Measurements from ENCODE around the gene PARP14.
"Not testable (repeated sequence)": the region's sequence is repeated elsewhere in the genome, so short reads cannot be mapped to it uniquely, and the experiment has no call there.

The PARP14 gene

DNA sequence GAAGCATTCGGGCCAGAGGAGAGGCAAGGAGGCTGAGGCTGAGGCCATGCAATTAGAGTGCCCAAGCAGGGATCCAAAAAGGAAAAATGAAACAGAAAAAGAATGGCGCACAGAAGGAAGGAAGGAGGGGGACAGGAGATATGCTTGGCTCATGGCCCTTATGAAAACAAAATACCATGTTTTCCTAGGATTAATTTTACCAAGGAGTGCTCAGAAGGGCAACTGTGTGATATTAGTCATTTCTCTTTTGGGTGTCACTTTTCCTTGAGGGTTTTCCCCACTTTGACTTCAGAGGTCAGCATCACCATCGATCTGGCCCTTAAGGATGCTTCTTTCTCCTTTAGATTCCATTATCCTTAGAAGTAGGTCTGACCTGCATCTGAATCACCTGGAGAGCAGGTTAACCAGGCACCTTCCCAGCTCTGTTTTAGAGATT lies 1.4 kb downstream of the PARP14 start:
- Histone ChIP-seq H2AFZ (ENCODE audit: low read length) (no peak overlapping the region), H3K9ac (ENCODE audit: low read length) (no peak overlapping the region), H3K4me2 (ENCODE audit: low read length) (no peak overlapping the region)

DNA sequence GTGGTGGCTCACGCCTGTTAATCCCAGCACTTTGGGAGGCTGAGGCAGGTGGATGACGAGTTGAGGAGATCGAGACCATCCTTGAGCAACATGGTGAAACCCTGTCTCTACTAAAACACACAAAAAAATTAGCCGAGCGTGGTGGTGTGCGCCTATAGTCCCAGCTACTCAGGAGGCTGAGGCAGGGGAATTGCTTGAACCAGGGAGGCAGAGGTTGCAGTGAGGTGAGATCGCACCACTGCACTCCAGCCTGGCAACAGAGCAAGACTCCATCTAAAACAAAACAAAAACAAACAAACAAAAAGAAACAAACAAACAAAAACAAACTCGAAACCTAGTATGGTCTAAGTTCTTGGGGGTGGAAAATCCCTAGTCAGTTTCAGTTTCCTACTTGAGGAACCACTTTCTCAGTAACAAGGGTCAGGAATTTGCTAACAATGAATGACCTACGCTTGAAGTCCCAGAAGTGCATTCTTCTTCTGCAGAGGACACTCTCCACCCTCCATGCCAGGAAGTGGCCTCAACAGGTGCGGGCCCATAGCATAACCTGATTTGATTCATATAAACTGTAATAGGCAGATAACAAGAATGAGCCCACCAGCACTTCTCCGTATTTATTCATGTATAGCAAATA lies 2.3 kb downstream of the PARP14 start:
- H3K27me3 ChIP-seq (ENCODE audit: insufficient read depth, low read length); H3K4me3 ChIP-seq (ENCODE audit: low read depth, low read length, poor library complexity, severe bottlenecking); H4K20me1 ChIP-seq (ENCODE audit: insufficient read depth, low read length); H3K9me2 ChIP-seq (ENCODE audit: low read depth, low read length); H3K79me2 ChIP-seq (ENCODE audit: insufficient read depth, low read length); H3K27ac ChIP-seq (ENCODE audit: low read depth, low read length, poor library complexity, severe bottlenecking); H3K9ac ChIP-seq (ENCODE audit: low read length); H2AFZ ChIP-seq (ENCODE audit: low read length); H3F3A ChIP-seq (ENCODE audit: insufficient read depth, low read length); H3K36me3 ChIP-seq (ENCODE audit: insufficient read depth, low read length); H3K9me3 ChIP-seq (ENCODE audit: low read length); H3K4me2 ChIP-seq (ENCODE audit: low read length): not testable (repeated sequence)
- peaks cover 31% of the 10 kb centered on the region for H3K4me1 ChIP-seq (ENCODE audit: insufficient read depth, low read length, severe bottlenecking)

More for the DNA sequence above, 1.4 kb downstream of the PARP14 start:
- H3K9me2 ChIP-seq (ENCODE audit: low read depth, low read length) = no peaks in the 10 kb centered on the region
- no peaks in the 10 kb centered on the region for H3F3A ChIP-seq (ENCODE audit: insufficient read depth, low read length)
- no peak overlapping the region for H3K4me3 ChIP-seq (ENCODE audit: low read depth, low read length, poor library complexity, severe bottlenecking)
- no peaks in the 10 kb centered on the region for H3K9me3 ChIP-seq (ENCODE audit: low read length)
- H3K27me3 ChIP-seq (ENCODE audit: insufficient read depth, low read length) = no peaks in the 10 kb centered on the region
- no peaks in the 10 kb centered on the region for H3K36me3 ChIP-seq (ENCODE audit: insufficient read depth, low read length)
- TF ChIP-seq, protein P1, sequence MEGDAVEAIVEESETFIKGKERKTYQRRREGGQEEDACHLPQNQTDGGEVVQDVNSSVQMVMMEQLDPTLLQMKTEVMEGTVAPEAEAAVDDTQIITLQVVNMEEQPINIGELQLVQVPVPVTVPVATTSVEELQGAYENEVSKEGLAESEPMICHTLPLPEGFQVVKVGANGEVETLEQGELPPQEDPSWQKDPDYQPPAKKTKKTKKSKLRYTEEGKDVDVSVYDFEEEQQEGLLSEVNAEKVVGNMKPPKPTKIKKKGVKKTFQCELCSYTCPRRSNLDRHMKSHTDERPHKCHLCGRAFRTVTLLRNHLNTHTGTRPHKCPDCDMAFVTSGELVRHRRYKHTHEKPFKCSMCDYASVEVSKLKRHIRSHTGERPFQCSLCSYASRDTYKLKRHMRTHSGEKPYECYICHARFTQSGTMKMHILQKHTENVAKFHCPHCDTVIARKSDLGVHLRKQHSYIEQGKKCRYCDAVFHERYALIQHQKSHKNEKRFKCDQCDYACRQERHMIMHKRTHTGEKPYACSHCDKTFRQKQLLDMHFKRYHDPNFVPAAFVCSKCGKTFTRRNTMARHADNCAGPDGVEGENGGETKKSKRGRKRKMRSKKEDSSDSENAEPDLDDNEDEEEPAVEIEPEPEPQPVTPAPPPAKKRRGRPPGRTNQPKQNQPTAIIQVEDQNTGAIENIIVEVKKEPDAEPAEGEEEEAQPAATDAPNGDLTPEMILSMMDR (IDR thresholded peaks at IDR 0.05; ENCODE audit: low read length) = no peak
- H4K20me1 ChIP-seq (ENCODE audit: insufficient read depth, low read length) = no peaks in the 10 kb centered on the region
- H3K79me2 ChIP-seq (ENCODE audit: insufficient read depth, low read length) = no peaks in the 10 kb centered on the region
- peaks cover 31% of the 10 kb centered on the region for H3K4me1 ChIP-seq (ENCODE audit: insufficient read depth, low read length, severe bottlenecking)
- no peak overlapping the region for H3K27ac ChIP-seq (ENCODE audit: low read depth, low read length, poor library complexity, severe bottlenecking)

DNA sequence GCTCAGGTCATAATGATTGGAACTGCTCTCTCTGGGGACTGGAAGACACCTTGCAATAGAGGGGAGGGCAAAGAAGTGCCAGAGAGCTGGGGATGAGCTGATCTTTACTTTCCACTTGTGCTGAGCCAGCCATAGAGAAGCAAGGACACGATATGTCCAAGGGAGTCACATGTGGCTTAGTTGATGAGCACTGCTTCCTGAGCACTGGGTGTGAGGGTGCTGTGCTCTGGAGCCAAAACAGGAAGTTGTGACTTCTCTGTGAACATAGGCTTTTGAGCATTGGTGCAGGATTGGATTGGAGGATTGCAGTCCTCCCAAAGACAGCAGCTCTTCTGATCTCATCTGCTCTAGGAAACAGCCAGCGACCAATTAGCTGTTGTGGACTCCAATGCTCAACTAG lies 6.7 kb downstream of the PARP14 start:
- Histone ChIP-seq H3K4me1 (ENCODE audit: insufficient read depth, low read length, severe bottlenecking) (no peaks in the 10 kb centered on the region), H3K36me3 (ENCODE audit: insufficient read depth, low read length) (no peaks in the 10 kb centered on the region), H2AFZ (ENCODE audit: low read length) (no peak overlapping the region), H3K27ac (ENCODE audit: low read depth, low read length, poor library complexity, severe bottlenecking) (no peak overlapping the region), H3K9me2 (ENCODE audit: low read depth, low read length) (no peaks in the 10 kb centered on the region), H3F3A (ENCODE audit: insufficient read depth, low read length) (no peaks in the 10 kb centered on the region), H4K20me1 (ENCODE audit: insufficient read depth, low read length) (no peaks in the 10 kb centered on the region), H3K79me2 (ENCODE audit: insufficient read depth, low read length) (no peaks in the 10 kb centered on the region), H3K4me3 (ENCODE audit: low read depth, low read length, poor library complexity, severe bottlenecking) (no peak overlapping the region), H3K9me3 (ENCODE audit: low read length) (no peaks in the 10 kb centered on the region), H3K27me3 (ENCODE audit: insufficient read depth, low read length) (no peaks in the 10 kb centered on the region), H3K9ac (ENCODE audit: low read length) (no peak overlapping the region), H3K4me2 (ENCODE audit: low read length) (no peak overlapping the region)
- no peak for TF ChIP-seq EZH2 (IDR thresholded peaks at IDR 0.05; ENCODE audit: borderline replicate concordance, low read length)
- TF ChIP-seq, protein P1 (IDR thresholded peaks at IDR 0.05; ENCODE audit: low read length) = no peak

DNA sequence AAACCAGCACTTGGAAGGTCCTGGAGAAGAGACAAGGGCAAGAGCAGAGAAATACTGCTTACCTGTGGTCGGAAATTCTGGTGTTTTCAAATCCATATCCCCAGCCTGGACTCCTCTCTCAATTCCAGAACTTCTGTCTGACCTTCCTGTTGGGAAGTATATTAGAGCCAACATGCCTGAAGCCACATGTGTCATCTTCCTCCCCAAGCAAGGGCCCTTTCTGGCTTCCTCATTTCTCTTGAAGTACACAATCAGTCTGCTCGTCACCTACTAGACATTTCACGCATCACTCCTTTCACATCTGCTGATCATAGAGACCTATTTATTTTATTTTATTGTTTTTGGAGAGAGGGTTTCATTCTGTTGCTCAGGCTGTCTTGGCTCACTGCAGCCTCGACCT lies 8.4 kb downstream of the PARP14 start:
- no peaks in the 10 kb centered on the region for H3K36me3 ChIP-seq (ENCODE audit: insufficient read depth, low read length)
- H3K4me2 ChIP-seq (ENCODE audit: low read length) = no peak overlapping the region
- no peak for TF ChIP-seq EZH2 (IDR thresholded peaks at IDR 0.05; ENCODE audit: borderline replicate concordance, low read length)
- H3K9ac ChIP-seq (ENCODE audit: low read length) = no peak overlapping the region
- no peak overlapping the region for H3K27ac ChIP-seq (ENCODE audit: low read depth, low read length, poor library complexity, severe bottlenecking)
- no peaks in the 10 kb centered on the region for H3K9me2 ChIP-seq (ENCODE audit: low read depth, low read length)
- H3K4me1 ChIP-seq (ENCODE audit: insufficient read depth, low read length, severe bottlenecking) = no peaks in the 10 kb centered on the region
- H3K4me3 ChIP-seq (ENCODE audit: low read depth, low read length, poor library complexity, severe bottlenecking) = no peak overlapping the region
- H3F3A ChIP-seq (ENCODE audit: insufficient read depth, low read length) = no peaks in the 10 kb centered on the region
- no peaks in the 10 kb centered on the region for H4K20me1 ChIP-seq (ENCODE audit: insufficient read depth, low read length)
- H3K79me2 ChIP-seq (ENCODE audit: insufficient read depth, low read length) = no peaks in the 10 kb centered on the region
- H3K27me3 ChIP-seq (ENCODE audit: insufficient read depth, low read length) = no peaks in the 10 kb centered on the region
- H3K9me3 ChIP-seq (ENCODE audit: low read length) = no peaks in the 10 kb centered on the region
- H2AFZ ChIP-seq (ENCODE audit: low read length) = no peak overlapping the region
